ENCODE measurements around the gene WDR88. TPM values are rescaled to one million over a fixed set of nuclear protein-coding genes. Genes with fewer than 3 reads are reported as not detected.
A peak's percentile ranks its signal among the peaks of the same experiment; 100 is the strongest.
"Not testable (repeated sequence)": the region's sequence is repeated elsewhere in the genome, so short reads cannot be mapped to it uniquely, and the experiment has no call there.

Gene WDR88
- total RNA-seq, 2 donors from 2014 or later, result not detected

DNA sequence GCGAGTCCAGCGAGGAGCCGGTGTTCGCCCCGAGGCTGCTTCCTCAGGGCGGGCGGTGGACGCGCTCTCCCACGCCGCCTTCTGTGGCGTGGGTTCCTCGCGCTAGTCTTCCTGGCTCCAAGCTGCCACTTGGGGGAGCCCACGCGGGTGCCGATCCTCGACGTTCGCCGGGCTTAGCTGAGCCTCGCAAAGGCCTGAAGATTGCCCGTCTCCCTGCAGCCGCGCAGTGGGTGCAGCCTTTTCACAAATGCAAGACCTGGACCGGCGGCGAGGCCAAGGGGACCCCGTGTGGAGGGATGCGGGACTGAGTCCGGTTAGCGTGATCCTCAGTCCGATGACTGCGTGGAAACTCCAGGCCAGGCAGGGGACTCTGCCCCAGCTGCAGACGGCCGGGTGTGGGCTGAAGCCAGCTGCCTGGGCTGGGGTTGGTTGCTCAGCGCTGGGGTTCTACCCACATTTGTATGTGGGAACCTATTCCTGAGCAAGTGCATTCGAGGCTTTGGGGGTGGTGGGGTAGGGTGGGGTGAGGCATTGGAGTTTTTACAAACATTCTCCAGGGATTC, 45.6 kb downstream of the WDR88 start:
- H3K27ac Mint-ChIP-seq, result peak overlapping the region; percentile 79 to 96
- ATAC-seq (peak in 1 of 2 donors; percentile 37), DNase-seq (ENCODE audit: low spot score in 2 of 2) (no peak)
- no peaks in the 10 kb centered on the region for H3K9me3 Mint-ChIP-seq
- peaks cover 14 to 16% of the 10 kb centered on the region in 2 donors for H3K36me3 Mint-ChIP-seq

DNA sequence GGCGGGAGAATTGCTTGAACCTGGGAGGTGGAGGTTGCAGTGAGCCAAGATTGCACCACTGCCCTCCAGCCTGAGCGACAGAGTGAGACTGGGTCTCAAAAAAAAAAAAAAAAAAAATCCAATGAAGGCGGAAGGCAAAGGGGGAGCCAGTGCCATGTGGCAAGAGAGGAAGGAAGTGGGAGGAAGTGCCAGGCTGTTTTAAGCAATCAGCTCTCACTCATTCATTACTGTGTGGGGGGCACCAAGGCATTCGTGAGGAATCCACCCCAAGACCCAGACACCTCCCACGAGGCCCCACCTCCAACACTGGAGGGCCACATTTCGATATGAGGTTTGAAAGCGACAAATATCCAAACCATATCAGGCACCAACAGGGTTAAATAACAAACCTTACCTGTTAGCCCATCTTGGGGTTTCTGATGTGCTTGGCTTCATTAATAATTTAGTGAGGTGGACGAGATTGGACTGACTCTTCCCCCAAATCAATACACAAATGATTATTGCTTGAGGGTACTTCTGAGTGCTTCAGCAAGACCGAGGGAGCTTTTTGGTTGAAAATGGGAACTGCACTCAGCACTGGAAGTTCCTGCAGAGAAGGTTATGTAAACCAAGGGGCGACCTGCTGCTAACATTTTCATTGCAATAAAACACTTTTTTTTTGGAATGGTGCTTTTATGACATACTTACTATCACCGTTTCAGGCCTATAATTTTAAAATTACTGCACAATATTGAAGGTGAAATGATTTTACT, 54.7 kb downstream of the WDR88 start:
- DNase-seq (ENCODE audit: low spot score in 2 of 2), result no peak
- no peak for ATAC-seq
- Mint-ChIP-seq H3K36me3 (no peaks in the 10 kb centered on the region), H3K27ac (no peak overlapping the region), H3K9me3 (no peaks in the 10 kb centered on the region)

DNA sequence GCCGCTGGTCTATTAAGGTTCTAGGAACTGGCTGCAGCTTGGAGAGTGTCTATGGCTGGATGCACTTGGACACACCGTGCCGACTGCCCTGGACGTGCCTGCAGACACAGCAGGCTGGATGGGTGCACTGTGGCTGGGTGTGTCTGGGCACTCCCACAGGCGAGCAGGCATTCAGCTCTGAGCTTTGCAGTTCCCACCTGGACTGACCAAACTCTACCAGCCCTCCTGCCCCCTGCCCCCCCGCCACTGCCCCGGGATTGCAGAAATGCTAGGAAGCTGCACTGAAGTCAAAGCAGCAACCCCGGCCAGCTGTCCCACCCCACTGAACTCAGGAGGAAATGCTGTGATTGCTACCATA, 55.2 kb downstream of the WDR88 start:
- ATAC-seq, result no peak
- DNase-seq (ENCODE audit: low spot score in 2 of 2), result no peak
- H3K9me3 Mint-ChIP-seq, result no peaks in the 10 kb centered on the region
- H3K27ac Mint-ChIP-seq, result no peak overlapping the region
- no peaks in the 10 kb centered on the region for H3K36me3 Mint-ChIP-seq

DNA sequence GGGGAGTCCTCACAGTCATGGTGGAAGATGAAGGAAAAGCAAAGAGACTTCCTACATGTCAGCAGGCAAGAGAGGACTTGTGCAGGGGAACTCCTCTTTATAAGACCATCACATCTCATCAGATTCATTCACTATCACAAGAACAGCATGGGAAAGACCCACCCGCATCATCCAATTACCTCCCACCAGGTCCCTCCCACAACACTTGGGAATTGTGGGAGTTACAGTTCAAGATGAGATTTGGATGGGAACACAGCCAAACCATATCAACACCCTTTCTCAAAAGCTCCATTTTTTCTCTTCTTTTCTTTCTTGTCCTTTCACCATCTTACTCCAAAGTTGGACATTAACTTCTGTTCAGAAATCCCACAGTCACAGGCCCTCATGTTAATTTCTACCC, 57.5 kb downstream of the WDR88 start:
- Mint-ChIP-seq H3K27ac (no peak overlapping the region), H3K36me3 (no peaks in the 10 kb centered on the region), H3K9me3 (no peaks in the 10 kb centered on the region)
- DNase-seq (ENCODE audit: low spot score in 2 of 2) (no peak), ATAC-seq (no peak)

DNA sequence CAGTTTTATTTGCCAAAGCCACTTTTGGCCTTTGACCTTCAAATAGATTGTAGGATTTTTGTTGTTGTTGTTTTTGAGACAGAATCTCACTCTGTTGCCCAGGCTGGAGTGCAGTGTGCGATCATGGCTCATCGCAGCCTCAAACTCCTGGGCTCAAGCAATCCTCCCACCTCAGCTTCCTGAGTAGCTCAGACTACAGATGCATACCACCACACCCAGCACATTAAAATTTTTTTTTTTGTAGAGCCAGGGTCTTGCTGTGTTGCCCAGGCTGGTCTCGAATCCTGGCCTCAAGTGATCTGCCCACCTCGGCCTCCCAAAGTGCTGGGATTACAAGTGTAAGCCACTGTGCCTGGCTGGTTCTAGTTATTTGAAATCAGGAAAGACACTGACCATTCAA, 59.2 kb downstream of the WDR88 start:
- not testable (repeated sequence) for H3K9me3 Mint-ChIP-seq; DNase-seq (ENCODE audit: low spot score in 2 of 2); ATAC-seq; H3K27ac Mint-ChIP-seq; H3K36me3 Mint-ChIP-seq

DNA sequence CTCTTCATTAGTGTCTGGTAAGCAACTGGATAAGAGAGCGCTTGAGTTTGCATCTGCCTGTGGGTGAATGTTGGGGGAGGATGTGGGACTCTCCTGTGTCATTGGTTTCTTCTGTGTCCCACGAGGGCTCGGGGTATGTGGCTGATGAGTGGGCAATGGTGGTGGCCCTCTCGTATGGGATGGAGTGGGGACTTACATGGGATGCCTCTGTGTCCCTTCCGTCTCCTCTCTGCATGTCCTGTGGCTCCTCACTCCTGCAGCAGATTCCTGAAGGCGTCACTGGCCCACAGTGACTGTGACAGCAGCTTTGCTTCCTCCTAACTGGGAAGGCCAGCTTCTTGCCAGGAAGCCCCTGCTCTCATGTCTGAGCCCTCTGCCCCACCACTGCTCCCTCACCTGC, 59.6 kb downstream of the WDR88 start:
- ATAC-seq, result no peak
- Mint-ChIP-seq H3K9me3 (no peaks in the 10 kb centered on the region), H3K27ac (no peak overlapping the region), H3K36me3 (no peaks in the 10 kb centered on the region)
- no peak for DNase-seq (ENCODE audit: low spot score in 2 of 2)

DNA sequence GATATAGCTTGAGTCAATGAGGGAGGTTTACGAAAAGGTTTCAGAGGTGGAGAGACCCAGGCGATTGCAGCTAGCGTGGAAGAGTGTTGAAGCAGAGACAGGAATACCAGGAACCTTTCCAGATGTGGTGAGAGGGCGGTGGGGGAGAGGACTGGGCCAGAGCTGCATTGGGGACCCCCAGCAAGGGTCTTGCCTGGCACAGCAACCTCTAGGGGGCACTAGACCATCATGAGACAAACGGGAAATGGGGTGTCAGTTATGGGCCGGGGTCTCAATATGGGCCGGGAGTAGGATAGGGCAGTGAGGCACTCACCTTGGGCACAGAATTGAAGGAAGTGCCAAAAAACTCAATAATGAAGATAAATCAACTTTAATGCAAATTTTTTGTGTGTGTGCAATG, 60.1 kb downstream of the WDR88 start:
- ATAC-seq (no peak), DNase-seq (ENCODE audit: low spot score in 2 of 2) (no peak)
- Mint-ChIP-seq H3K27ac (no peak overlapping the region), H3K9me3 (no peaks in the 10 kb centered on the region), H3K36me3 (no peaks in the 10 kb centered on the region)

DNA sequence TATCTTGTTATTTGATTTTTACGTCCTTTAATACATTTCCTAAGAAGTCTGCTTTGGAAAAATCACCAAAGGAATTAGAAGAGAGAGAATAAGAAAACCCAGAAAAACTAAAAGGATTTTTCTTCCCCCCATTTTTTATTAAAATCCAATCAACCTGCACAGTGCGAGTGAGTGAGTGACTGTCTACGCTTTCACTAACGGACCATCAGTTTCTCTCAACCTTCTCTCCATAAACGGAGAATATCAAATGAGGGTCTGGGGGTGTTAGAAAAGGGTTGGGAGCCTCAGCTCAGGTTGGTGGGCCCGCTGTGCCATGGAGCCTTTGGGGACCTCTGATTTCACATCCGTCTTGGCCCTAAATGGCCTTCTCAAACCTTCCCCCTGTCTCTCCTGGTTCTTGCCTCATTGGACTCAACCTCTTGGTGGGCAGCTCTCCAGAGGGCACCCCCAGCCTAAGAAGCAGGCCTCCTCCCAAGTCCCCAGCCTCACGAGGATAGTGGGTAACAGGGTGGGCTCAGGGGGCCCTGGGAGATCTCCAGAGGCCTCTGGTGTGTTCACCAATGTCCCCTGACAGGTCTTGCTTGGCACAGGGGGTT, 61.5 kb downstream of the WDR88 start:
- H3K27ac Mint-ChIP-seq, result no peak overlapping the region
- ATAC-seq (no peak), DNase-seq (ENCODE audit: low spot score in 2 of 2) (no peak)
- H3K36me3 Mint-ChIP-seq, result no peaks in the 10 kb centered on the region
- no peaks in the 10 kb centered on the region for H3K9me3 Mint-ChIP-seq

DNA sequence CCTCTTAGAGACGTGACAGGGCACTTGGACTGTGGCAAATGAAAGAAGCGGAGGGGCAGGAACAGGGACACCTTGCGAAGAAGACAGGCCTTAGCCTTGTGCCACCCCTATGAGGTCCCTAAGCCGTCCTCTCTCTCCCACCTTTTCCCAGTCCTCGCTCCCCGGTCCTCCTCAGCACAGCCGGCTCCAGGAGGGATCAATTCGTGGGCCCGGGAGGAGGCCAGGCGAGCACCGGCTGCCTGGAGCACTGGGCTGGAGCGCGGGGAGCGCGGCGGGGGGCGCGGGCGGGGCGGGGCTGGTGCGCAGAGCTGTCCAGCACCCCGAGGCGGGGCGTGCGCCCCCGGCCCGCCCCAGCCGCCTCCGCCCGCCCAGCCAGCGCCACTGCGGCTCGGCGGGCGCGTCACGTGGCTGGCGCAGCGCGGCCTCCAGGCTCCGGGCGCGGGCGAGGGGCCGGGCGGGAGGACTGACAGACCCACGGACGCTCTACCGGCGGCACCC, 62.0 kb downstream of the WDR88 start, which contains the start of gene LRP3:
Gene LRP3, plus strand, starts transcription at position 466 of the 498 bp plus-strand sequence. CDS start 456 bp downstream, outside the sequence.
- no peak within 1 kb of the TSS for H3K27ac Mint-ChIP-seq
- no peaks in the 10 kb centered on the region for H3K9me3 Mint-ChIP-seq
- DNase-seq (ENCODE audit: low spot score in 2 of 2), result no peak
- H3K36me3 Mint-ChIP-seq, result no peaks in the 10 kb centered on the region
- peak; percentile 26 to 60 for ATAC-seq

DNA sequence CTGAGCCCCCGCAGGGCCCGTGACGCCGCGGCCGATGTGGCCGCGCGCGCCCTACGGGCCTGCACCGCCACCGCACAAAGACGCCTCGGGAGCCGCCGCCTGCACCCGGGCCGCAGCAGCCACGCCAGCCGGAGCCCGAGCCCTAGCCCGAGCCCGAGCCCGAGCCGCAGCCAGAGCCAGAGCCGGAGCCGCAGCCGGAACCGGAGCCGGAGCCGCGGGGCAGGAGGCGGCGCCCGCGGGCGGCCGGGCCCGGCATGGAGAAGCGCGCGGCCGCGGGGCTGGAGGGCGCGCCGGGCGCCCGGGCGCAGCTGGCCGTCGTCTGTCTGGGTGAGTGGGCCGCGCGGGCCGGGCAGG, 62.6 kb downstream of the WDR88 start:
- DNase-seq (ENCODE audit: low spot score in 2 of 2) (no peak), ATAC-seq (peak in 1 of 2 donors; percentile 48)
- H3K36me3 Mint-ChIP-seq, result no peaks in the 10 kb centered on the region
- H3K27ac Mint-ChIP-seq, result no peak overlapping the region
- no peaks in the 10 kb centered on the region for H3K9me3 Mint-ChIP-seq

DNA sequence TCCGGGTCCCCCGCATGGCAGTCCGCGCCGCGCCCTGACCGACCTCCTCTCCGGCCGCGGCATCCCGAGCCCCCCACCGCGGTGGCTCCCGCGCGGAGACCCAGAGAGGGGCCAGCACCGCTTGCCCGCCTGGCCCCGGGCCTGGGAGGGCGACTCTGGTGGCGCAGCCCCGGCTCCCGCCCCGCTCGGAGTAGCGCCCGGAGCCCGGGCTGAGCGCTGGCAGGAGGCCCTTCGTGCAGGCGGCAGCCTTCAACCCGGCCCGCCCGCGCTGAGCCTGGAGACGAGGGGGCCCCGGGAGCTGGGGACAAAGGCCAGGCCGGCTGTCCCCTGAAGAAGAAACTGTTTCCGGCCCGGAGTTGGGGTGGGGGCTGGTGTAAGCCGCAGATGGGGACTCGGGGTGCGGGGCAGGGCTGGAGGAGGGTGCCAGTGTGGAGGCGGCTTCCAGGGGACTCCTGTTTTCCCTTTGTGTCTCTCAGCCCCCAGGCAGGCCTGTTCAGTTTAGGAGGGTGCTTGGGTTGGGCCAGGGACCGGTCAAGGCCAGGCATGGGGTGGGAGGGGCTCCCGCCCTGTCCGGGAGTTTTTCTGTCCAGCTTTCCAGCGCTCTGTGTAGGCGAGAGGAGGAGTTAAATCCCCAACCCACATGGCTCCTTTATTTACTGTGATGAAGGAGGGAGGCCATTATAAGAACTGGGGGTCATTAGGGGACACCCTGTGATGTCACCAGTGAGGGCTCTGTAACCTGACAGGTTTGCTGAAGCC, 63.2 kb downstream of the WDR88 start:
- peak in 1 of 2 donors; percentile 33 for ATAC-seq
- Mint-ChIP-seq H3K36me3 (no peaks in the 10 kb centered on the region), H3K27ac (no peak overlapping the region), H3K9me3 (no peaks in the 10 kb centered on the region)
- DNase-seq (ENCODE audit: low spot score in 2 of 2), result no peak

DNA sequence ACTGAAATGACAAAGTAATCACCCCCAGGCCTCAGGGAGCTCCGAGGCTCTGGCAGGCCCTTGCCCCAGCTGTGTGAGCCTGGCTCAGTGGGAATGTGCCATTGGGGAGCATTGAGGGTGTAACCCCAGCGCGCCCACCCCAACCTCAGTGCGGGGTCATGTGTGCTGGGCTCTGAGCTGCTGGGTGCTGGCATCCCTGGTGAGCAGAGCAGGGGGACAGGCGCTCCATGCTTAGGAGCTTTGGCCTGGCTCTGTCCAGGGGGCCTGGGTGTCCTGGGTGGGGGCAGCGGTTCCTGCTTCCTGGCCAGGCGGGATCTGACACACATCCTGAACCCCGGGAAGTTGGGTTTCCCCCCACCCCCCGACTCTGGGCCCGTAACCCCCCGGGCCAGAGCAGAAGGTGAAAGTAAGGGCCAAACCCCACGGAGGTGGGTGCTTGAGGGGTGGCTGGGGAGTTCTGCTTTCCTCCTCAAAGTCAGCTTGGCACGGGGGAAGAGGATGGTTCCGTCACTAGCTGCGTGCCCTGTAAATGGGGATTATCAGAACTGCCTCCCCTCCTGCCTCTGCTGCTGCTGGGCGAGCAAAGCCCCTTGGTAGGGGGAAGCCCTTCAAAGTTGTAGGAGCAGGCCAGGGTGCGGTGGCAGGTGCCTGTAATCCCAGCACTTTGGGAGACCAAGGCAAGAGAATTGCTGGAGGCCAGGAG, 63.9 kb downstream of the WDR88 start:
- no peaks in the 10 kb centered on the region for H3K9me3 Mint-ChIP-seq
- H3K36me3 Mint-ChIP-seq, result no peaks in the 10 kb centered on the region
- ATAC-seq (no peak), DNase-seq (ENCODE audit: low spot score in 2 of 2) (no peak)
- H3K27ac Mint-ChIP-seq, result no peak overlapping the region

DNA sequence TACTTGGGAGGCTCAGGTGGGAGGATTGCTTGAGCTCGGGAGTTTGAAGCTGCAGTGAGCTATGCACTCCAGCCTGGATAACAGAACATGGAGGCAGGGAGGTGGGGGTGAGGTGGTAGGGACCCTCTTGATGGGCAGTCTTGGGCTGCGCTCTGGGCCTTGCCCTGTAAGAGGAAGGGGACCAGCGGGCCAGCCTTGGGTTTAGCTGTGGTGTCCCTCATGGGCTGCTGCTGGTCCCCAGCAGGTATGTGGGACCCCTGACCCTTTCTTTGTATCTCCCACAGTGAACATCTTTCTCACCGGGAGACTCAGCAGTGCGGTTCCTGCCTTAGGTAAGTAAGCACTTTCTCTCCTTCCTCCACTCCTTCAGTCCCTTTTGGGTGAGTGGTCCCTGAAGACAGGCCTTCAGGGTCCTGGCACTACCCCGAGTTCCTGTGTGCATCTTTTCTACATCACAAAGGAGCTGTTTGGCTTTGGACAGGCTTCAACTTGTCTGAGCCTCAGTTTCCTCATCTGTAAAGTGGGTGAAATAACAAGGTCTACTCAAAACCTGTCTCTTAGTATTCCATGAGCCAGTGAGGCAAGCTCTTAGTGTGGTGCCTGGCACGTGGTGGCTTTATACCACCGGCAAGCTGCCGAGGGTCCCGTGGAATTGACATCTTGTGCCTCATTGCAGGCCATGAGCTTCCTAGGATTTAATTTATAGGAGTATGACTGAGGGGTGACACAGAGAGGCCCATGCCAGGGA, 64.7 kb downstream of the WDR88 start:
- ATAC-seq (no peak), DNase-seq (ENCODE audit: low spot score in 2 of 2) (no peak)
- Mint-ChIP-seq H3K9me3 (no peaks in the 10 kb centered on the region), H3K27ac (no peak overlapping the region), H3K36me3 (no peaks in the 10 kb centered on the region)

DNA sequence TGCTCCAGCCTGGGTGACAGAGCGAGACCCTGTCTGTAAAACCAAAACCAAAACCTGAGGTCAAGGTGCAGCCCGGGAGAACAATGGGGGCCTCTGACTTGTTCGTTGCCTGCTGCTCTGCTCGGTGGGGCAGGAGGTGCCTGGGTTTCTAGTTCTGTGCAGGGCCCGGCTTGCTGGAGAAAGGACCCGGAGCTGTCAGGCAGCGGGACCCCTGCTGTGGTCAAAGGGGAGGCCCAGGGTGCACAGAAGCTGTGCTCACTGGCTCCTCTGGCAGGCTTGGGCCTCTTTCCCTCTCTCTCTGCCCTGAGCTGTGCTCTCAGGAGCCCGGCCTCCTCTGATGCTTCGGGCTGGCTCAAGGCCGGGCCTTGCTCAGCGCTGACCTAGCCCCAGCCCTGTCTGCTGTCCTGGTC, 65.7 kb downstream of the WDR88 start:
- H3K9me3 Mint-ChIP-seq, result no peaks in the 10 kb centered on the region
- ATAC-seq (no peak), DNase-seq (ENCODE audit: low spot score in 2 of 2) (no peak)
- no peaks in the 10 kb centered on the region for H3K36me3 Mint-ChIP-seq
- no peak overlapping the region for H3K27ac Mint-ChIP-seq

DNA sequence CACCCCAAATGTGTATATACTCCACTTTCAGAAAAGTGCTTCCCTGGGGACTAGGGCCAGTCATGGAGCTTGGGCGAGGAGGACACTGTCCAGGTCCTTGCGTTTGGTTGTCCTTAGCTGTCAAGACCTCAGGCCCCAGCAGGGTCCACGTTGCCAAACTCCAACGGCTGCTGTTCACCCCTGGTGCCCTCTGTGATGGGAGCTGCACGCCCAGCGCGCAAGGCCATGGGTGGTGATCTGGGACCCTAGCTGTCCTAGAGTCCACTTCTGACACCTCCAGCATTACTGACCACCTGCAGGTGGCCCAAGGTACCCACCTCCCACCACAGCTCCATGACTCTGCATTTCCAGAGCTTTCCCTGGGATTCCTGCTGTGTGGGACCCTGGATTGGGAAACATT, 66.3 kb downstream of the WDR88 start:
- Mint-ChIP-seq H3K9me3 (no peaks in the 10 kb centered on the region), H3K27ac (no peak overlapping the region), H3K36me3 (no peaks in the 10 kb centered on the region)
- ATAC-seq (no peak), DNase-seq (ENCODE audit: low spot score in 2 of 2) (no peak)
